H1 (cell line): Measurements from ENCODE around the gene TAPBPL. TPM values are rescaled to one million over a fixed set of nuclear protein-coding genes. Genes with fewer than 3 reads are reported as not detected.
A peak's percentile ranks its signal among the peaks of the same experiment; 100 is the strongest.

ENCODE experiments used
- CTCF ChIA-PET: fragments of 300-600 bp; sonication (Branson Sonifier 250); formaldehyde crosslinking; loops from one replicate; lab custom pipeline; 2021; ENCODE audit not compliant: partially characterized antibody; lab: Charles Lee
- POLR2A ChIA-PET: fragments of 300-600 bp; sonication (Branson Sonifier 250); formaldehyde crosslinking; loops from one replicate; lab custom pipeline; 2021; ENCODE audit warnings: inconsistent platforms; ENCODE audit not compliant: partially characterized antibody; lab: Charles Lee
- DNase-seq, 2 experiments: peaks; one replicate each; pipeline versions ENCODE4 v3.0.0 to v3.0.0-alpha.2; 2010 to 2022; ENCODE audit warnings: low spot score in 2 of 2, low read depth in 1 of 2, mixed read lengths in 1 of 2
- FAIRE-seq: peaks from 2 replicates; lab custom pipeline; 2011; peaks lifted over from hg19 to GRCh38; lab: Jason Lieb, UNC
- H2AFZ ChIP-seq: 2 replicates; pipeline ENCODE4 v1.8.1; 2012; ENCODE audit warnings: low read length, inconsistent platforms
- H2AK5ac ChIP-seq: 2 replicates; pipeline ENCODE4 v1.6.1; 2013; ENCODE audit warnings: low read depth, low read length
- H2BK120ac ChIP-seq: replicated peaks from 2 replicates; pipeline ENCODE3; 2013; ENCODE audit warnings: low read depth, low read length, inconsistent platforms
- H2BK12ac ChIP-seq: 2 replicates; pipeline ENCODE4 v1.6.1; 2013; ENCODE audit warnings: low read depth, low read length
- H2BK15ac ChIP-seq: 2 replicates; pipeline ENCODE4 v1.6.1; 2013; ENCODE audit warnings: low read length
- H2BK20ac ChIP-seq: 2 replicates; pipeline ENCODE4 v1.6.1; 2013; ENCODE audit warnings: low read length
- H2BK5ac ChIP-seq: 2 replicates; pipeline ENCODE4 v1.6.1; 2013; ENCODE audit warnings: low read depth, low read length
- H3K14ac ChIP-seq: 2 replicates; pipeline ENCODE4 v1.6.1; 2013; ENCODE audit warnings: inconsistent platforms; ENCODE audit not compliant: insufficient read length
- H3K18ac ChIP-seq: 2 replicates; pipeline ENCODE4 v1.6.1; 2013; ENCODE audit warnings: low read length; ENCODE audit errors: extremely low read depth
- H3K23ac ChIP-seq: 2 replicates; pipeline ENCODE4 v1.6.1; 2013; ENCODE audit warnings: inconsistent platforms; ENCODE audit not compliant: insufficient read length
- H3K23me2 ChIP-seq: 2 replicates; pipeline ENCODE4 v1.6.1; 2013; ENCODE audit warnings: low read depth, low read length
- H3K27ac ChIP-seq: 2 replicates; pipeline ENCODE4 v1.6.1; 2011; ENCODE audit warnings: low read depth, low read length, inconsistent platforms
- H3K27me3 ChIP-seq, 4 experiments: replicated peaks in 1 of 4; 1 replicate in 1 of 4; 2 replicates in 3 of 4; pipeline versions ENCODE4 v1.6.1 to v1.8.1; 2011 to 2013; ENCODE audit warnings: low read length in 3 of 4, mild to moderate bottlenecking in 3 of 4, inconsistent platforms in 2 of 4, mixed read lengths in 2 of 4, moderate library complexity in 1 of 4; ENCODE audit not compliant: control insufficient read depth in 3 of 4, insufficient read depth in 3 of 4; ENCODE audit errors: extremely low read depth in 1 of 4
- H3K36me3 ChIP-seq, 4 experiments: 2 replicates each; pipeline versions ENCODE4 v1.6.1 to v1.8.1; 2011 to 2013; ENCODE audit warnings: mild to moderate bottlenecking in 4 of 4, low read length in 3 of 4, moderate library complexity in 2 of 4, control low read depth in 1 of 4, inconsistent platforms in 1 of 4; ENCODE audit not compliant: insufficient read depth in 4 of 4, control insufficient read depth in 2 of 4
- H3K4ac ChIP-seq: replicated peaks from 2 replicates; pipeline ENCODE3; 2013; ENCODE audit warnings: low read length, low read depth, mixed read lengths, inconsistent platforms; ENCODE audit not compliant: insufficient read length
- H3K4me1 ChIP-seq, 4 experiments: replicated peaks in 1 of 4; 1 replicate in 1 of 4; 2 replicates in 3 of 4; pipeline versions ENCODE4 v1.6.1 to v1.8.1; 2011 to 2013; ENCODE audit warnings: low read length in 3 of 4, inconsistent platforms in 2 of 4, mixed read lengths in 1 of 4; ENCODE audit not compliant: insufficient read depth in 4 of 4, control insufficient read depth in 3 of 4
- H3K4me2 ChIP-seq, 2 experiments: 2 replicates each; pipeline versions ENCODE4 v1.6.1 to v1.8.1; 2011 to 2013; ENCODE audit warnings: low read depth in 2 of 2, low read length in 2 of 2, control low read depth in 1 of 2, inconsistent platforms in 1 of 2, mild to moderate bottlenecking in 1 of 2; ENCODE audit not compliant: insufficient read depth in 1 of 2
- H3K4me3 ChIP-seq, 4 experiments: fragments of 200-600, 300-600 bp in 1 of 4; sonication (generic), shearing (Covaris generic), sonication (Bioruptor Twin) in 1 of 4; 2 replicates each; pipeline versions ENCODE4 v1.5.1 to v1.8.1; 2011 to 2016; ENCODE audit warnings: low read length in 4 of 4, low read depth in 3 of 4, control low read depth in 2 of 4, inconsistent platforms in 2 of 4, mild to moderate bottlenecking in 2 of 4, mixed read lengths in 1 of 4, moderate library complexity in 1 of 4; ENCODE audit not compliant: insufficient read depth in 2 of 4; ENCODE audit errors: extremely low read depth in 1 of 4
- H3K56ac ChIP-seq: replicated peaks from 2 replicates; pipeline ENCODE3; 2013; ENCODE audit warnings: low read depth, mild to moderate bottlenecking, mixed read lengths, low read length, inconsistent platforms; ENCODE audit not compliant: insufficient read length
- H3K79me1 ChIP-seq: 2 replicates; pipeline ENCODE4 v1.6.1; 2013; ENCODE audit warnings: low read depth, low read length, control low read depth
- H3K79me2 ChIP-seq, 2 experiments: 2 replicates each; pipeline versions ENCODE4 v1.6.1 to v1.8.1; 2012 to 2013; ENCODE audit warnings: low read length in 2 of 2, mild to moderate bottlenecking in 2 of 2, inconsistent platforms in 1 of 2; ENCODE audit not compliant: insufficient read depth in 2 of 2, control insufficient read depth in 1 of 2
- H3K9ac ChIP-seq, 4 experiments: replicated peaks in 1 of 4; 1 replicate in 1 of 4; 2 replicates in 3 of 4; pipeline versions ENCODE4 v1.6.1 to v1.8.1; 2011 to 2013; ENCODE audit warnings: low read depth in 3 of 4, low read length in 3 of 4, control low read depth in 2 of 4, mild to moderate bottlenecking in 2 of 4, moderate library complexity in 2 of 4, inconsistent platforms in 1 of 4; ENCODE audit errors: extremely low read depth in 1 of 4
- H3K9me3 ChIP-seq, 2 experiments: 2 replicates each; pipeline versions ENCODE4 v1.6.1 to v1.8.1; 2012 to 2013; ENCODE audit warnings: mild to moderate bottlenecking in 2 of 2, moderate library complexity in 2 of 2, control low read depth in 1 of 2, inconsistent platforms in 1 of 2, low read depth in 1 of 2, low read length in 1 of 2, mixed read lengths in 1 of 2; ENCODE audit not compliant: insufficient read depth in 2 of 2
- H4K20me1 ChIP-seq, 2 experiments: replicated peaks in 1 of 2; 2 replicates each; pipeline versions ENCODE3 to v1.8.1; 2011 to 2013; ENCODE audit warnings: inconsistent platforms in 2 of 2, low read length in 2 of 2, mild to moderate bottlenecking in 1 of 2; ENCODE audit not compliant: insufficient read depth in 2 of 2, control insufficient read depth in 1 of 2
- H4K5ac ChIP-seq: 2 replicates; pipeline ENCODE4 v1.6.1; 2013; ENCODE audit warnings: low read length, low read depth, mixed read lengths, inconsistent platforms; ENCODE audit not compliant: insufficient read length
- H4K8ac ChIP-seq: 2 replicates; pipeline ENCODE4 v1.8.0; 2013; ENCODE audit warnings: mild to moderate bottlenecking, moderate library complexity, low read length, inconsistent platforms; ENCODE audit not compliant: insufficient read depth; ENCODE audit errors: extremely low read depth
- H4K91ac ChIP-seq: replicated peaks from 2 replicates; pipeline ENCODE3; 2013; ENCODE audit warnings: low read length, mixed read lengths, inconsistent platforms; ENCODE audit not compliant: insufficient read length
- WGBS, 2 experiments: shearing (Covaris generic) in 1 of 2; methylation state at CpG; one replicate each; pipeline versions ENCODE4 v1.1.6 to v1.1.7; 2013 to 2015; ENCODE audit warnings: low lambda C conversion rate in 2 of 2, mixed read lengths in 2 of 2, inconsistent platforms in 1 of 2, low coverage in 1 of 2, missing lambda C conversion rate in 1 of 2; ENCODE audit not compliant: insufficient replicate concordance in 2 of 2, insufficient coverage in 1 of 2, insufficient read length in 1 of 2; ENCODE audit errors: extremely low coverage in 1 of 2, missing lambda C conversion rate in 1 of 2; 5-methylcytosine and 5-hydroxymethylcytosine counted together
- polyA plus RNA-seq, 7 experiments: library from polyadenylated mRNA; depleted of rRNA in 3 of 7; stranded (reverse) in 5 of 7; unstranded in 2 of 7; fragments of >200 nt in 5 of 7; fragments of 200-250 nt in 2 of 7; gene quantifications; 1 replicate in 5 of 7; 2 replicates in 1 of 7; 4 replicates in 1 of 7; pipeline versions ENCODE4 v1.2.1 to v1.2.3, GENCODE V29; 2011 to 2013; ENCODE audit warnings: missing spikeins in 2 of 7, mixed read lengths in 2 of 7
- total RNA-seq: library from RNA; stranded (reverse); fragmentation: NEBNext Ultra II Directional; extraction: Animal tissue kit (Norgen Biotek cat#: 25700); gene quantifications from 2 replicates; pipeline ENCODE4 v1.2.1, GENCODE V29; 2021

Gene TAPBPL
- total and polyA plus RNA-seq, 2 of the 8 experiments (the other 6 are each of a cell fraction or from before 2014, with no cell fraction given), result 0.61 to 1.5 TPM

DNA sequence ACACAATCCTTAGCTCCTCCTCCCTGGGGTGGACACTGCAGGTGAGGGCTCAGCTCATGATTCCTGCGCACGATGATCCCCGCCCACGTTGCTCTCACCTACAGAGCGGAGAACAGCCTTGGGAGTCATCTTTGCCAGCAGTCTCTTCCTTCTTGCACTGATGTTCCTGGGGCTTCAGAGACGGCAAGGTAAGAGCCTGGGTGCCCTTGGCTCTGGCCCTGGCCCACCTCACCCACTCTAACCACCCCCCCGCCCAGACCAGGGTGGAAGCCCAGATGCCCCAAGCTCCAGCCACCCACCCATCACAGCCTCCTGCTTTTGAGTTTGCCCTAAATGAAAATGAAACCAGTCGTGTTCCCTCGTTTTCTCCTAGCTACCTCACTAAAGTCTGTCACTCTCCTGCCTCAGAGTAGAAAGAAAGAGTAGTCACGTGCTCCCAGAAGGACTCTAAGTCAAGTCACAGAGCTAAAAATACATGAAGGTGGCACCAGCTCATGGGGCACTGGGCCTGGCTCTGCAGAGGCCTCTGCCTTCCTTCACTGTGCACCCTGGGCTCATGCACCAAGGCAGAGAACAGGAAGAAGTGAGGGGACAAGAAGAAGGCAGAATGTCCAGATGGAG lies 9.0 kb downstream of the TAPBPL start:
- 87% methylated on average over 10 of the region's 10 CpGs; no CpG with 5 or more reads in 1 of the 2 experiments for WGBS, 2 experiments
- Histone ChIP-seq H2BK15ac (no peak overlapping the region), H2AK5ac (no peak overlapping the region), H3K4me1 (no peaks in the 10 kb centered on the region), H2BK20ac (no peak overlapping the region), H3K79me1 (no peaks in the 10 kb centered on the region), H2AFZ (no peak overlapping the region), H2BK5ac (0 out of 2 replicates have a peak overlapping the region, but pooled peaks have one; percentile 24), H2BK120ac (no peak overlapping the region), H3K36me3 (peaks cover 5 to 39% (median 26%) of the 10 kb centered on the region in 4 experiments), H3K18ac (no peak overlapping the region), H4K20me1 (peaks cover 0 to 3% of the 10 kb centered on the region in 2 experiments), H3K14ac (no peak overlapping the region), H3K23me2 (no peaks in the 10 kb centered on the region), H3K9me3 (no peaks in the 10 kb centered on the region), H4K91ac (no peak overlapping the region), H3K27ac (no peak overlapping the region), H4K8ac (no peak overlapping the region), H2BK12ac (no peak overlapping the region), H3K4ac (no peak overlapping the region), H3K79me2 (no peaks in the 10 kb centered on the region), H3K4me2 (no peak overlapping the region), H3K27me3 (no peaks in the 10 kb centered on the region), H4K5ac (no peak overlapping the region), H3K4me3 (no peak overlapping the region), H3K9ac (no peak overlapping the region), H3K23ac (no peak overlapping the region), H3K56ac (no peak overlapping the region)
- DNase-seq, result no peak
- ChIA-PET POLR2A (interaction anchor here (0.7 to 8.8 kb wide), 12 partner anchors 8 to 134 kb away, joined by 3 to 78 read pairs (median 4); partner anchors contain the start of genes CD27, MRPL51, TAPBPL and VAMP1), CTCF (interaction anchor here (1.0 to 10.5 kb wide), 9 partner anchors 9 to 133 kb away, joined by 3 to 202 read pairs (median 6); partner anchors contain the start of genes CD27, TAPBPL and VAMP1)
- FAIRE-seq, result no peak
